ENCODE data around the gene NUDT16. TPM values are rescaled to one million over a fixed set of nuclear protein-coding genes. Genes with fewer than 3 reads are reported as not detected.

Gene NUDT16
- total RNA-seq, 1 donor from 2014 or later = 26.0 TPM

GRCh38 chr3:131405411-131405810 is 23.8 kb downstream of the NUDT16 start:
- no peaks in the 10 kb centered on the region for H3K4me1 Mint-ChIP-seq (ENCODE audit: unreplicated experiment)
- H3K27me3 Mint-ChIP-seq = peaks cover 3% of the 10 kb centered on the region
- H3K4me3 Mint-ChIP-seq = no peak overlapping the region
- no peak for TF ChIP-seq CTCF (conservative IDR thresholded peaks at IDR 0.05)
- DNase-seq (ENCODE audit: extremely low spot score, unreplicated experiment) = no peak
- no peak overlapping the region for H3K27ac Mint-ChIP-seq
- H3K36me3 Mint-ChIP-seq = no peaks in the 10 kb centered on the region
- H3K9me3 Mint-ChIP-seq = peaks cover 6% of the 10 kb centered on the region

- Mint-ChIP-seq H3K9me3 (peaks cover 6% of the 10 kb centered on the region), H3K4me3 (no peak overlapping the region), H3K27me3 (peaks cover 2% of the 10 kb centered on the region), H3K4me1 (ENCODE audit: unreplicated experiment) (no peaks in the 10 kb centered on the region), H3K27ac (no peak overlapping the region), H3K36me3 (no peaks in the 10 kb centered on the region)
- no peak for DNase-seq (ENCODE audit: extremely low spot score, unreplicated experiment)
- TF ChIP-seq CTCF (conservative IDR thresholded peaks at IDR 0.05) = no peak
Observed at GRCh38 chr3:131406274-131406673, 24.7 kb downstream of the NUDT16 start.

GRCh38 chr3:131417751-131418150 is 36.2 kb downstream of the NUDT16 start:
- no peaks in the 10 kb centered on the region for H3K4me1 Mint-ChIP-seq (ENCODE audit: unreplicated experiment)
- no peak overlapping the region for H3K27ac Mint-ChIP-seq
- H3K27me3 Mint-ChIP-seq = peaks cover 4% of the 10 kb centered on the region
- no peak for TF ChIP-seq CTCF (conservative IDR thresholded peaks at IDR 0.05)
- H3K4me3 Mint-ChIP-seq = no peak overlapping the region
- H3K9me3 Mint-ChIP-seq = no peaks in the 10 kb centered on the region
- DNase-seq (ENCODE audit: extremely low spot score, unreplicated experiment) = no peak
- H3K36me3 Mint-ChIP-seq = no peaks in the 10 kb centered on the region

- H3K27ac Mint-ChIP-seq = no peak overlapping the region
- H3K4me1 Mint-ChIP-seq (ENCODE audit: unreplicated experiment) = no peaks in the 10 kb centered on the region
- DNase-seq (ENCODE audit: extremely low spot score, unreplicated experiment) = no peak
- TF ChIP-seq CTCF (conservative IDR thresholded peaks at IDR 0.05) = no peak
- peaks cover 7% of the 10 kb centered on the region for H3K27me3 Mint-ChIP-seq
- no peaks in the 10 kb centered on the region for H3K36me3 Mint-ChIP-seq
- H3K9me3 Mint-ChIP-seq = no peaks in the 10 kb centered on the region
- H3K4me3 Mint-ChIP-seq = no peak overlapping the region
Observed at GRCh38 chr3:131421301-131421700, 39.7 kb downstream of the NUDT16 start.

GRCh38 chr3:131421957-131422498 is 40.5 kb downstream of the NUDT16 start:
- Mint-ChIP-seq H3K27me3 (peaks cover 7% of the 10 kb centered on the region), H3K36me3 (no peaks in the 10 kb centered on the region), H3K4me1 (ENCODE audit: unreplicated experiment) (no peaks in the 10 kb centered on the region), H3K4me3 (no peak overlapping the region), H3K9me3 (no peaks in the 10 kb centered on the region), H3K27ac (no peak overlapping the region)
- DNase-seq (ENCODE audit: extremely low spot score, unreplicated experiment) = no peak
- TF ChIP-seq CTCF (conservative IDR thresholded peaks at IDR 0.05) = no peak

GRCh38 chr3:131427226-131427625 is 45.7 kb downstream of the NUDT16 start:
- no peak for TF ChIP-seq CTCF (conservative IDR thresholded peaks at IDR 0.05)
- DNase-seq (ENCODE audit: extremely low spot score, unreplicated experiment) = no peak
- H3K4me3 Mint-ChIP-seq = no peak overlapping the region
- no peaks in the 10 kb centered on the region for H3K36me3 Mint-ChIP-seq
- no peaks in the 10 kb centered on the region for H3K4me1 Mint-ChIP-seq (ENCODE audit: unreplicated experiment)
- H3K27me3 Mint-ChIP-seq = peaks cover 10% of the 10 kb centered on the region
- no peaks in the 10 kb centered on the region for H3K9me3 Mint-ChIP-seq
- no peak overlapping the region for H3K27ac Mint-ChIP-seq
